Right lobe of liver (tissue), 6 donors: ENCODE data around the gene FLYWCH1. TPM values are rescaled to one million over a fixed set of nuclear protein-coding genes. Genes with fewer than 3 reads are reported as not detected.
A peak's percentile ranks its signal among the peaks of the same experiment; 100 is the strongest.
"Not testable (repeated sequence)": the region's sequence is repeated elsewhere in the genome, so short reads cannot be mapped to it uniquely, and the experiment has no call there.

ENCODE experiments used
- ATAC-seq, 4 donors: fragments of 200-7000 bp; cut with Tn5 transposase; one replicate each; pipeline ENCODE4 v1.9.1; 2020; ENCODE audit warnings: mild to moderate bottlenecking in 4 of 4, moderate library complexity in 4 of 4
- DNase-seq, 3 donors: peaks; one replicate each; pipeline ENCODE4 v3.0.0-alpha.2; 2020
- H3K27ac ChIP-seq, 3 donors: fragments of 200-600 bp; one replicate each; pipeline ENCODE4 v1.8.0; 2022
- H3K27me3 ChIP-seq, 2 donors: fragments of 200-600 bp; one replicate each; pipeline ENCODE4 v1.8.0; 2022
- H3K36me3 ChIP-seq, 4 donors: fragments of 200-600 bp; sonication (generic) in 1 of 4; one replicate each; pipeline versions ENCODE4 v1.5.1 to v1.8.0; 2017 to 2022; ENCODE audit warnings: control low read depth in 1 of 4
- H3K4me1 ChIP-seq, 4 donors: fragments of 200-600 bp; sonication (generic) in 1 of 4; one replicate each; pipeline versions ENCODE4 v1.5.1 to v1.8.0; 2017 to 2022; ENCODE audit warnings: control low read depth in 1 of 4
- H3K4me3 ChIP-seq, 3 donors: fragments of 200-600 bp; one replicate each; pipeline ENCODE4 v1.8.0; 2022
- H3K9me3 ChIP-seq, 4 donors: fragments of 200-600 bp; sonication (generic) in 1 of 4; one replicate each; pipeline versions ENCODE4 v1.5.1 to v1.8.0; 2017 to 2022; ENCODE audit warnings: control low read depth in 1 of 4
- POLR2A ChIP-seq: fragments of 450-650 bp; IDR thresholded peaks from one replicate; pipeline ENCODE4 v1.6.1; 2017; ENCODE audit warnings: antibody characterized with exemption, mild to moderate bottlenecking
- WGBS: methylation state at CpG from one replicate; pipeline ENCODE4 v1.1.6; 2018; ENCODE audit warnings: low coverage, low lambda C conversion rate; ENCODE audit not compliant: insufficient coverage; ENCODE audit errors: missing lambda C conversion rate; 5-methylcytosine and 5-hydroxymethylcytosine counted together
- intact Hi-C, 2 donors: fragments of 100-400 bp; cut with DNase I; formaldehyde crosslinking; loops; one replicate each; pipeline versions ENCODE4 v1.11.2 to v1.14.1; 2022
- total RNA-seq, 6 experiments: library from RNA; depleted of rRNA in 2 of 6; stranded (reverse); fragments of >200 nt in 2 of 6; fragmentation: NEBNext Ultra II Directional in 3 of 6; extraction: Animal tissue kit (Norgen Biotek cat#: 25700) in 3 of 6; gene quantifications; one replicate each; pipeline versions ENCODE4 v1.1.0 to v1.2.4, GENCODE V29; 2016 to 2023
- TF ChIP-seq, protein P1 (sequence below), 4 donors: fragments of 200-600 bp in 3 of 4; fragments of 450-650 bp in 1 of 4; IDR thresholded peaks; one replicate each; pipeline versions ENCODE4 v1.5.1 to v1.8.0; 2016 to 2022; ENCODE audit warnings: antibody characterized with exemption in 4 of 4, mild to moderate bottlenecking in 2 of 4
- donor health status: DM: no; HTN: yes; CAD: no.
- donor health status: DM: no; HTN: no; CAD: no.
- donor health status: DM: no; HTN: no; CAD: no.
- donor health status: DM: no; HTN: yes; CAD: no.
- donor health status: DM: no; HTN: yes; CAD: no.

The FLYWCH1 gene
- total RNA-seq, 6 experiments from 2014 or later: 9.3 to 19.8 (median 15.1) TPM

DNA sequence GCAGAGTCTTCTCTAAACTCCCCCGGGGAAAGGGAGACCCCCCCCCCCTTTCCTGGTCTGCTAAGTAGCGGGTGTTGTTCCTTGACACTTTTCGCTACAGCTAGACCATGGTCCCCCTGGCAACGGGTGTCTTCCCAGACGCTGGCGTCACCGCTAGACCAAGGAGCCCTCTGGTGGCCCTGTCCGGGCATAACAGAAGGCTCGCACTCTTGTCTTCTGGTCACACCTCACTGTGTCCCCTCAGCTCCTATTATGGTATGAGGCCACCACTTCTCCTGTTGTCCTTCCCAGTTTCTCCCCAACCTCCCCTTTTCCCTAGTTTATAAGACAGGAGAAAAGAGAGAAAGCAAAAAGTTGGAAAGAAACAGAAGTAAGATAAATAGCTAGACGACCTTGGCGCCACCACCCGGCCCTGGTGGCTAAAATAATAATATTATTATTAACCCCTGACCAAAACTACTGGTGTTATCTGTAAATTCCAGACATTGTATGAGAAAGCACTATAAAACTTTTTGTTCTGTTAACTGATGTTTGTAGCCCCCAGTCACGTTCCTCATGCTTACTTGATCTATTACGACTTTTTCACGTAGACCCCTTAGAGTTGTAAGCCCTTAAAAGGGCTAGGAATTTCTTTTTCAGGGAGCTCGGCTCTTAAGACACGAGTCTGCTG lies 4.5 kb upstream of the FLYWCH1 start:
- H3K4me3 ChIP-seq, ATAC-seq, H3K27me3 ChIP-seq, H3K9me3 ChIP-seq, intact Hi-C loops, H3K36me3 ChIP-seq, H3K27ac ChIP-seq: not testable (repeated sequence)
- H3K4me1 ChIP-seq: peaks cover 0 to 10% (median 0%) of the 10 kb centered on the region in 4 donors
- TF ChIP-seq, protein P1, sequence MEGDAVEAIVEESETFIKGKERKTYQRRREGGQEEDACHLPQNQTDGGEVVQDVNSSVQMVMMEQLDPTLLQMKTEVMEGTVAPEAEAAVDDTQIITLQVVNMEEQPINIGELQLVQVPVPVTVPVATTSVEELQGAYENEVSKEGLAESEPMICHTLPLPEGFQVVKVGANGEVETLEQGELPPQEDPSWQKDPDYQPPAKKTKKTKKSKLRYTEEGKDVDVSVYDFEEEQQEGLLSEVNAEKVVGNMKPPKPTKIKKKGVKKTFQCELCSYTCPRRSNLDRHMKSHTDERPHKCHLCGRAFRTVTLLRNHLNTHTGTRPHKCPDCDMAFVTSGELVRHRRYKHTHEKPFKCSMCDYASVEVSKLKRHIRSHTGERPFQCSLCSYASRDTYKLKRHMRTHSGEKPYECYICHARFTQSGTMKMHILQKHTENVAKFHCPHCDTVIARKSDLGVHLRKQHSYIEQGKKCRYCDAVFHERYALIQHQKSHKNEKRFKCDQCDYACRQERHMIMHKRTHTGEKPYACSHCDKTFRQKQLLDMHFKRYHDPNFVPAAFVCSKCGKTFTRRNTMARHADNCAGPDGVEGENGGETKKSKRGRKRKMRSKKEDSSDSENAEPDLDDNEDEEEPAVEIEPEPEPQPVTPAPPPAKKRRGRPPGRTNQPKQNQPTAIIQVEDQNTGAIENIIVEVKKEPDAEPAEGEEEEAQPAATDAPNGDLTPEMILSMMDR (IDR thresholded peaks at IDR 0.05): peak; percentile 32 to 56 (median 50)
- WGBS: 20% methylated on average over 11 of the region's 17 CpGs
- peak in 1 of 3 donors; percentile 51 for DNase-seq

DNA sequence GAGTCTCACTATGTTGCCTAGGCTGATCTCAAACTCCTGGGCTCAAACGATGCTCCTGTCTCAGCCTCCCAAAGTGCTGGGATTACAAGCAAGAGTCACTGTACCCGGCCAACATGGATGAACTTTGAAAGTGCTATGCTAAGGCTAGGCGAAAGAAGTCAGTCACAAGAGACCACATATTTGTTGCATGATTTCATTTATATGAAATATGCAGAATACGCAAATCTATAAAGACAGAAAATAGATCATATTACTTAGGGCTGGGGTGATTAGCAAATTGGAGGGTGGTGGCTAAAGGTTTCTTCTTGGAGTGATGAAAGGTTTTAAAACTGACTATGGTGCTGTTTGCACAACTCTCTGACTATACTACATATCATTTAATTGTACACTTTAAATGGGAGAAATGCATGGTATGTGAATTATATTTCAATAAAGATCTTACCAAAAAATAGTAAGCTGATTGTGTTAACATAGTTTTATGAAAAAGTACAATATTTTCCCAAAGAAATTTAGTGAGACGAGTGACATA lies 1.2 kb upstream of the FLYWCH1 start:
- Histone ChIP-seq H3K36me3 (peaks cover 0 to 10% (median 0%) of the 10 kb centered on the region in 4 donors), H3K4me3 (no peak overlapping the region), H3K27ac (no peak overlapping the region), H3K4me1 (peaks cover 0 to 11% (median 0%) of the 10 kb centered on the region in 4 donors), H3K9me3 (no peaks in the 10 kb centered on the region), H3K27me3 (no peaks in the 10 kb centered on the region)
- TF ChIP-seq, protein P1 (IDR thresholded peaks at IDR 0.05): no peak
- TF ChIP-seq POLR2A: no peak
- intact Hi-C loops: loop anchor here in 1 of 2 donors (5.0 kb wide), 1 partner anchor 33 kb away; no protein-coding TSS in a partner anchor
- WGBS: 50% methylated on average over 5 of the region's 5 CpGs
- no peak for DNase-seq
- no peak for ATAC-seq

DNA sequence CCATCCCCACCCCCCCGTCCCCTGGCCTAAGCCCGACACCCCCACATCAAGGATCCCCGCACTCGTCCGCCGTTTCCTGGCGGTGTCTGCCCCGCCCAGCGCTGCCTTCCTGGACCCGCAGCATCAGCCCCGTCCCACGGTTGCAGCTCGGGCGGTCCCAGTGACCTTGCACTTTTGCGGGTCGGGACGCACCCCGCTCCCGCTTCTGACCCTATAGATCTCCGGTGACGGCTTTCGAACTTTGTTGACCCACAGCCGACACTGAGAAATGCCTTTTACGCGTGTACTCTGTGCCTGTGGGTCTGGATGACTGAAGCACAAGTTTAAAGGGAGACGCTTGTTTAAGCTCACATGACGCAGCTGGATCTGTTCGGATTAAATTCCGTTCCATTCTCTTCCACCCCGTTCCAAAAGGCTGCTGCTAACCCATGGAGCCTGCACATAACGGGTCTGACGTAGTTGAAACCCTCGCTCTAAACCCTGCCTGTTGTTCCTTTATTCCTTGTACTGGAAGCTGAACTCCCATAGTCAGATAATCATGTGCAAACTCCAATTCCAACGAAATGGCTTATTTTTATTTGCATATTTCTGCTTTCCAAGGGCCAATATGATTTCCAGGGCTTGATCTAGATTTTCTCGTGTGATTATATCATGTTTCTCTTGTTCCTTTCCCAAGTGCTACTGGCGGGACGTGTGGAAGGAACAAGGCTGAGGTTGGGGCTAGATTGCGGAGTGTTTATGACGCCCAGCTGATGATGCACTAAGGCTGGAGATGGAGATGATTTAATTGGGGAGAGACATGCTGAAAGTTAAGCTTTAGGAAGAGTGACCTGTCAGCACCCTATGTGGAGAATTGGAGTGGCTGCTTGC lies 834 bp downstream of the FLYWCH1 start:
- peak in 2 of 3 donors; percentile 47 to 54 for DNase-seq
- TF ChIP-seq, protein P1 (IDR thresholded peaks at IDR 0.05): no peak
- no peak for TF ChIP-seq POLR2A
- Histone ChIP-seq H3K27me3 (no peaks in the 10 kb centered on the region), H3K4me3 (peak overlapping the region; percentile 69 to 86 (median 79)), H3K4me1 (peaks cover 0 to 6% (median 0%) of the 10 kb centered on the region in 4 donors), H3K9me3 (no peaks in the 10 kb centered on the region), H3K36me3 (peaks cover 0 to 20% (median 0%) of the 10 kb centered on the region in 4 donors), H3K27ac (peak overlapping the region; percentile 53 to 83 (median 77))
- 9% methylated on average over 23 of the region's 39 CpGs for WGBS
- intact Hi-C loops: loop anchor here in 1 of 2 donors (5.0 kb wide), 1 partner anchor 35 kb away; no protein-coding TSS in a partner anchor
- ATAC-seq: peak; percentile 15 to 30 (median 26)

DNA sequence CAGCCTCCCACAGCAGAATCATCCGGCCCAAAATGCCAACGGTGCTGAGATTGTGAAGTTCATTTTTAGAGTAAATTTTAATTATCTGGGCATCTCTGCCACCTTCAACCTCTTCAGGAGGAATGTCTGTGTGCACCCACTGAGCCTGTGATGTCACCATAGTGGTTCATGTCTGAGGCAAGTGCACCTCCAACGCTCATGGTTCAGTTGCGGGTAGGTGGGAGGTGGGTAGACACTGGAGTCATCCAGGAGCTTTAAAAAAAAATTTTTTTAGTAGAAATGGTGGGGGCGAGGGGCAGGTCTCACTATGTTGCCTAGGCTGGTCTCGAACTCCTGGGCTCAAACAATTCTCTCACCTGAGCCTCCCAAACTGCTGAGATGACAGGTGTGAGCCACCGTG lies 1.9 kb downstream of the FLYWCH1 start:
- no peak overlapping the region for H3K27ac ChIP-seq
- DNase-seq (no peak), ATAC-seq (no peak)
- no peak for TF ChIP-seq POLR2A
- TF ChIP-seq, protein P1 (IDR thresholded peaks at IDR 0.05): no peak
- 100% methylated on average over 1 of the region's 7 CpGs for WGBS
- H3K27me3 ChIP-seq: no peaks in the 10 kb centered on the region
- H3K4me3 ChIP-seq: no peak overlapping the region
- peaks cover 0 to 6% (median 0%) of the 10 kb centered on the region in 4 donors for H3K4me1 ChIP-seq
- intact Hi-C loops: loop anchor here in 1 of 2 donors (5.0 kb wide), 1 partner anchor 36 kb away; no protein-coding TSS in a partner anchor
- H3K36me3 ChIP-seq: peaks cover 0 to 20% (median under 1%) of the 10 kb centered on the region in 4 donors
- no peaks in the 10 kb centered on the region for H3K9me3 ChIP-seq
